H1 (cell line): ENCODE data around the gene SMURF2. TPM values are rescaled to one million over a fixed set of nuclear protein-coding genes. Genes with fewer than 3 reads are reported as not detected.

Experiments
- CTCF ChIA-PET: fragments of 300-600 bp; sonication (Branson Sonifier 250); formaldehyde crosslinking; loops from one replicate; lab custom pipeline; 2021; ENCODE audit not compliant: partially characterized antibody; lab: Charles Lee
- POLR2A ChIA-PET: fragments of 300-600 bp; sonication (Branson Sonifier 250); formaldehyde crosslinking; loops from one replicate; lab custom pipeline; 2021; ENCODE audit warnings: inconsistent platforms; ENCODE audit not compliant: partially characterized antibody; lab: Charles Lee
- DNase-seq, 2 experiments: peaks; one replicate each; pipeline versions ENCODE4 v3.0.0 to v3.0.0-alpha.2; 2010 to 2022; ENCODE audit warnings: low spot score in 2 of 2, low read depth in 1 of 2, mixed read lengths in 1 of 2
- FAIRE-seq: peaks from 2 replicates; lab custom pipeline; 2011; peaks lifted over from hg19 to GRCh38; lab: Jason Lieb, UNC
- H2AFZ ChIP-seq: 2 replicates; pipeline ENCODE4 v1.8.1; 2012; ENCODE audit warnings: low read length, inconsistent platforms
- H2AK5ac ChIP-seq: 2 replicates; pipeline ENCODE4 v1.6.1; 2013; ENCODE audit warnings: low read depth, low read length
- H2BK120ac ChIP-seq: replicated peaks from 2 replicates; pipeline ENCODE3; 2013; ENCODE audit warnings: low read depth, low read length, inconsistent platforms
- H2BK12ac ChIP-seq: 2 replicates; pipeline ENCODE4 v1.6.1; 2013; ENCODE audit warnings: low read depth, low read length
- H2BK15ac ChIP-seq: 2 replicates; pipeline ENCODE4 v1.6.1; 2013; ENCODE audit warnings: low read length
- H2BK20ac ChIP-seq: 2 replicates; pipeline ENCODE4 v1.6.1; 2013; ENCODE audit warnings: low read length
- H2BK5ac ChIP-seq: 2 replicates; pipeline ENCODE4 v1.6.1; 2013; ENCODE audit warnings: low read depth, low read length
- H3K14ac ChIP-seq: 2 replicates; pipeline ENCODE4 v1.6.1; 2013; ENCODE audit warnings: inconsistent platforms; ENCODE audit not compliant: insufficient read length
- H3K18ac ChIP-seq: 2 replicates; pipeline ENCODE4 v1.6.1; 2013; ENCODE audit warnings: low read length; ENCODE audit errors: extremely low read depth
- H3K23ac ChIP-seq: 2 replicates; pipeline ENCODE4 v1.6.1; 2013; ENCODE audit warnings: inconsistent platforms; ENCODE audit not compliant: insufficient read length
- H3K23me2 ChIP-seq: 2 replicates; pipeline ENCODE4 v1.6.1; 2013; ENCODE audit warnings: low read depth, low read length
- H3K27ac ChIP-seq: 2 replicates; pipeline ENCODE4 v1.6.1; 2011; ENCODE audit warnings: low read depth, low read length, inconsistent platforms
- H3K27me3 ChIP-seq, 4 experiments: replicated peaks in 1 of 4; 1 replicate in 1 of 4; 2 replicates in 3 of 4; pipeline versions ENCODE4 v1.6.1 to v1.8.1; 2011 to 2013; ENCODE audit warnings: low read length in 3 of 4, mild to moderate bottlenecking in 3 of 4, inconsistent platforms in 2 of 4, mixed read lengths in 2 of 4, moderate library complexity in 1 of 4; ENCODE audit not compliant: control insufficient read depth in 3 of 4, insufficient read depth in 3 of 4; ENCODE audit errors: extremely low read depth in 1 of 4
- H3K36me3 ChIP-seq, 4 experiments: 2 replicates each; pipeline versions ENCODE4 v1.6.1 to v1.8.1; 2011 to 2013; ENCODE audit warnings: mild to moderate bottlenecking in 4 of 4, low read length in 3 of 4, moderate library complexity in 2 of 4, control low read depth in 1 of 4, inconsistent platforms in 1 of 4; ENCODE audit not compliant: insufficient read depth in 4 of 4, control insufficient read depth in 2 of 4
- H3K4ac ChIP-seq: replicated peaks from 2 replicates; pipeline ENCODE3; 2013; ENCODE audit warnings: low read length, low read depth, mixed read lengths, inconsistent platforms; ENCODE audit not compliant: insufficient read length
- H3K4me1 ChIP-seq, 4 experiments: replicated peaks in 1 of 4; 1 replicate in 1 of 4; 2 replicates in 3 of 4; pipeline versions ENCODE4 v1.6.1 to v1.8.1; 2011 to 2013; ENCODE audit warnings: low read length in 3 of 4, inconsistent platforms in 2 of 4, mixed read lengths in 1 of 4; ENCODE audit not compliant: insufficient read depth in 4 of 4, control insufficient read depth in 3 of 4
- H3K4me2 ChIP-seq, 2 experiments: 2 replicates each; pipeline versions ENCODE4 v1.6.1 to v1.8.1; 2011 to 2013; ENCODE audit warnings: low read depth in 2 of 2, low read length in 2 of 2, control low read depth in 1 of 2, inconsistent platforms in 1 of 2, mild to moderate bottlenecking in 1 of 2; ENCODE audit not compliant: insufficient read depth in 1 of 2
- H3K4me3 ChIP-seq, 4 experiments: fragments of 200-600, 300-600 bp in 1 of 4; sonication (generic), shearing (Covaris generic), sonication (Bioruptor Twin) in 1 of 4; 2 replicates each; pipeline versions ENCODE4 v1.5.1 to v1.8.1; 2011 to 2016; ENCODE audit warnings: low read length in 4 of 4, low read depth in 3 of 4, control low read depth in 2 of 4, inconsistent platforms in 2 of 4, mild to moderate bottlenecking in 2 of 4, mixed read lengths in 1 of 4, moderate library complexity in 1 of 4; ENCODE audit not compliant: insufficient read depth in 2 of 4; ENCODE audit errors: extremely low read depth in 1 of 4
- H3K56ac ChIP-seq: replicated peaks from 2 replicates; pipeline ENCODE3; 2013; ENCODE audit warnings: low read depth, mild to moderate bottlenecking, mixed read lengths, low read length, inconsistent platforms; ENCODE audit not compliant: insufficient read length
- H3K79me1 ChIP-seq: 2 replicates; pipeline ENCODE4 v1.6.1; 2013; ENCODE audit warnings: low read depth, low read length, control low read depth
- H3K79me2 ChIP-seq, 2 experiments: 2 replicates each; pipeline versions ENCODE4 v1.6.1 to v1.8.1; 2012 to 2013; ENCODE audit warnings: low read length in 2 of 2, mild to moderate bottlenecking in 2 of 2, inconsistent platforms in 1 of 2; ENCODE audit not compliant: insufficient read depth in 2 of 2, control insufficient read depth in 1 of 2
- H3K9ac ChIP-seq, 4 experiments: replicated peaks in 1 of 4; 1 replicate in 1 of 4; 2 replicates in 3 of 4; pipeline versions ENCODE4 v1.6.1 to v1.8.1; 2011 to 2013; ENCODE audit warnings: low read depth in 3 of 4, low read length in 3 of 4, control low read depth in 2 of 4, mild to moderate bottlenecking in 2 of 4, moderate library complexity in 2 of 4, inconsistent platforms in 1 of 4; ENCODE audit errors: extremely low read depth in 1 of 4
- H3K9me3 ChIP-seq, 2 experiments: 2 replicates each; pipeline versions ENCODE4 v1.6.1 to v1.8.1; 2012 to 2013; ENCODE audit warnings: mild to moderate bottlenecking in 2 of 2, moderate library complexity in 2 of 2, control low read depth in 1 of 2, inconsistent platforms in 1 of 2, low read depth in 1 of 2, low read length in 1 of 2, mixed read lengths in 1 of 2; ENCODE audit not compliant: insufficient read depth in 2 of 2
- H4K20me1 ChIP-seq, 2 experiments: replicated peaks in 1 of 2; 2 replicates each; pipeline versions ENCODE3 to v1.8.1; 2011 to 2013; ENCODE audit warnings: inconsistent platforms in 2 of 2, low read length in 2 of 2, mild to moderate bottlenecking in 1 of 2; ENCODE audit not compliant: insufficient read depth in 2 of 2, control insufficient read depth in 1 of 2
- H4K5ac ChIP-seq: 2 replicates; pipeline ENCODE4 v1.6.1; 2013; ENCODE audit warnings: low read length, low read depth, mixed read lengths, inconsistent platforms; ENCODE audit not compliant: insufficient read length
- H4K8ac ChIP-seq: 2 replicates; pipeline ENCODE4 v1.8.0; 2013; ENCODE audit warnings: mild to moderate bottlenecking, moderate library complexity, low read length, inconsistent platforms; ENCODE audit not compliant: insufficient read depth; ENCODE audit errors: extremely low read depth
- H4K91ac ChIP-seq: replicated peaks from 2 replicates; pipeline ENCODE3; 2013; ENCODE audit warnings: low read length, mixed read lengths, inconsistent platforms; ENCODE audit not compliant: insufficient read length
- KDM5A ChIP-seq: fragments of 200-600 bp; IDR thresholded peaks from 2 replicates; pipeline ENCODE4 v1.7.1; 2012; ENCODE audit warnings: mild to moderate bottlenecking, low read length, inconsistent platforms, mixed read lengths
- POLR2AphosphoS5 ChIP-seq: IDR thresholded peaks from 2 replicates; pipeline ENCODE4 v1.6.1; 2011; ENCODE audit warnings: low read depth, low read length
- WGBS, 2 experiments: shearing (Covaris generic) in 1 of 2; methylation state at CpG; one replicate each; pipeline versions ENCODE4 v1.1.6 to v1.1.7; 2013 to 2015; ENCODE audit warnings: low lambda C conversion rate in 2 of 2, mixed read lengths in 2 of 2, inconsistent platforms in 1 of 2, low coverage in 1 of 2, missing lambda C conversion rate in 1 of 2; ENCODE audit not compliant: insufficient replicate concordance in 2 of 2, insufficient coverage in 1 of 2, insufficient read length in 1 of 2; ENCODE audit errors: extremely low coverage in 1 of 2, missing lambda C conversion rate in 1 of 2; 5-methylcytosine and 5-hydroxymethylcytosine counted together
- polyA plus RNA-seq, 7 experiments: library from polyadenylated mRNA; depleted of rRNA in 3 of 7; stranded (reverse) in 5 of 7; unstranded in 2 of 7; fragments of >200 nt in 5 of 7; fragments of 200-250 nt in 2 of 7; gene quantifications; 1 replicate in 5 of 7; 2 replicates in 1 of 7; 4 replicates in 1 of 7; pipeline versions ENCODE4 v1.2.1 to v1.2.3, GENCODE V29; 2011 to 2013; ENCODE audit warnings: missing spikeins in 2 of 7, mixed read lengths in 2 of 7
- total RNA-seq: library from RNA; stranded (reverse); fragmentation: NEBNext Ultra II Directional; extraction: Animal tissue kit (Norgen Biotek cat#: 25700); gene quantifications from 2 replicates; pipeline ENCODE4 v1.2.1, GENCODE V29; 2021

SMURF2 gene
- total and polyA plus RNA-seq, 2 of the 8 experiments (the other 6 are each of a cell fraction or from before 2014, with no cell fraction given): 7.2 to 29.2 TPM

DNA sequence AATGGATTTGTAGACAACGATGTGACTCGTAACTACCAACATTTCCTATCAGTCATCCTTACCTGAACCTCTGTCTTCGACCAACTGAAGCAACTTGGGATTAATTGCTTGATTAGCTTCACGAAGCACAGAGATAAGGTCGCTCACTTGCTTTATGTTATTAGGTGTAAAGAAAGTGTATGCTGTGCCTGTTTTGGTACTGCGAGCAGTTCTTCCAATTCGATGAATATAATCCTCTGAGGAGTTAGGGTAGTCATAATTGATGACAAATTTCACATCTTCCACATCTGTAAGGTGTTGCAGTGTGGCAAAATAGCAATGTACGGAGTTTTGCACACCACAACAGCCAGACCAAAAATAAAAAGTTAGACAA is 161.6 kb downstream of the SMURF2 start:
- Histone ChIP-seq H2BK12ac (no peak overlapping the region), H3K23ac (no peak overlapping the region), H3K36me3 (peaks cover 47 to 75% (median 55%) of the 10 kb centered on the region in 4 experiments), H2BK20ac (no peak overlapping the region), H2BK5ac (no peak overlapping the region), H3K18ac (no peak overlapping the region), H3K14ac (no peak overlapping the region), H3K4me1 (peaks cover 0 to 7% (median 4%) of the 10 kb centered on the region in 4 experiments; a peak in 4 of 7 replicates), H2BK120ac (no peak overlapping the region), H3K23me2 (peaks cover 6% of the 10 kb centered on the region), H4K5ac (no peak overlapping the region), H3K4me3 (no peak overlapping the region), H3K9ac (no peak overlapping the region; a peak in 1 of 7 replicates), H4K91ac (no peak overlapping the region), H3K79me1 (peaks cover 6% of the 10 kb centered on the region), H3K4ac (no peak overlapping the region), H4K20me1 (peaks cover 16 to 23% of the 10 kb centered on the region in 2 experiments), H2AK5ac (no peak overlapping the region), H3K79me2 (peaks cover 21 to 66% of the 10 kb centered on the region in 2 experiments), H3K27ac (no peak overlapping the region), H3K27me3 (no peaks in the 10 kb centered on the region), H4K8ac (peak overlapping the region; percentile 93; the same call in 1 of the 2 replicates), H2BK15ac (no peak overlapping the region), H3K56ac (no peak overlapping the region), H3K9me3 (no peaks in the 10 kb centered on the region), H2AFZ (no peak overlapping the region), H3K4me2 (no peak overlapping the region; a peak in 1 of 4 replicates)
- WGBS, 2 experiments: 93% methylated on average over 8 of the region's 8 CpGs; no CpG with 5 or more reads in 1 of the 2 experiments
- TF ChIP-seq POLR2AphosphoS5 (0 out of 2 replicates have a peak, but pooled peaks have one; percentile 10), KDM5A (no peak)
- DNase-seq (no peak), FAIRE-seq (no peak)
- CTCF ChIA-PET: interaction anchor here (2.2 kb wide), 1 partner anchor 81 kb away, joined by 8 read pairs; no protein-coding TSS in a partner anchor
- POLR2A ChIA-PET: interaction anchor here (1.1 to 6.9 kb wide), 6 partner anchors 10 to 80 kb away, joined by 3 to 56 read pairs (median 5); no protein-coding TSS in a partner anchor
